PFSK-1 (cell line): ENCODE measurements around the gene EFL1.

Source experiments
- POLR2AphosphoS5 ChIP-seq: IDR thresholded peaks from 2 replicates; pipeline ENCODE4 v1.6.1; 2012; ENCODE audit warnings: low read depth, mild to moderate bottlenecking, control low read depth, low read length, moderate library complexity
- REST ChIP-seq, 2 experiments: IDR thresholded peaks; 2 replicates each; pipeline versions ENCODE4 v1.6.1 to v1.8.0; 2011 to 2012; ENCODE audit warnings: low read depth in 2 of 2, low read length in 2 of 2, control low read depth in 1 of 2, inconsistent platforms in 1 of 2, mild to moderate bottlenecking in 1 of 2, moderate library complexity in 1 of 2; ENCODE audit not compliant: insufficient read depth in 1 of 2
- SIN3A ChIP-seq: IDR thresholded peaks from 2 replicates; pipeline ENCODE4 v1.6.1; 2012; ENCODE audit warnings: mild to moderate bottlenecking, low read length, moderate library complexity, borderline replicate concordance; ENCODE audit not compliant: insufficient read depth
- TAF1 ChIP-seq: IDR thresholded peaks from 2 replicates; pipeline ENCODE4 v1.6.1; 2012; ENCODE audit warnings: low read length, control low read depth, borderline replicate concordance; ENCODE audit not compliant: insufficient read depth

GRCh38 chr15:82300883-82301282 lies 38.3 kb upstream of the EFL1 start:
- no peak for TF ChIP-seq TAF1
- TF ChIP-seq REST (IDR thresholded peaks at IDR 0.05; ENCODE audit: insufficient read depth in 1 of 2, low read depth in 2 of 2, low read length in 2 of 2), result no peak
- no peak for TF ChIP-seq SIN3A
- TF ChIP-seq POLR2AphosphoS5, result no peak
